ENCODE data around the gene CAMTA1.

The CAMTA1 gene

GRCh38 chr1:6750490-6750889 lies 34.8 kb upstream of the CAMTA1 start:
- DNase-seq (no peak), ATAC-seq (ENCODE audit: insufficient read depth, low read depth) (no peak)
- H3K36me3 ChIP-seq (ENCODE audit: insufficient read depth, low read length), result no peaks in the 10 kb centered on the region
- no peak overlapping the region for H3K27ac ChIP-seq (ENCODE audit: low read length)
- H3K9ac ChIP-seq (ENCODE audit: low read depth, low read length), result no peak overlapping the region
- TF ChIP-seq CTCF (IDR thresholded peaks at IDR 0.05; ENCODE audit: borderline replicate concordance, extremely low read depth, low read length, poor library complexity, severe bottlenecking) (no peak), EZH2 (IDR thresholded peaks at IDR 0.05; ENCODE audit: borderline replicate concordance, low read depth, low read length, severe bottlenecking) (no peak)
- no peaks in the 10 kb centered on the region for H3K4me1 ChIP-seq (ENCODE audit: insufficient read depth, low read length)
- H3K4me2 ChIP-seq (ENCODE audit: insufficient read depth, low read length), result no peak overlapping the region
- H2AFZ ChIP-seq (ENCODE audit: low read depth, low read length), result no peak overlapping the region
- no peaks in the 10 kb centered on the region; the same call in 1 of the 2 replicates for H4K20me1 ChIP-seq (ENCODE audit: insufficient read depth, low read length)
- H3K79me2 ChIP-seq (ENCODE audit: insufficient read depth, low read length), result no peaks in the 10 kb centered on the region
- H3K27me3 ChIP-seq (ENCODE audit: insufficient read depth, low read length, poor library complexity), result peaks cover 16% of the 10 kb centered on the region
- H3K4me3 ChIP-seq (ENCODE audit: low read depth in 1 of 2, low read length in 2 of 2), result no peak overlapping the region
- no peaks in the 10 kb centered on the region for H3K9me3 ChIP-seq (ENCODE audit: insufficient read depth, low read length, severe bottlenecking)

- no peak for ATAC-seq (ENCODE audit: insufficient read depth, low read depth)
- Histone ChIP-seq H4K20me1 (ENCODE audit: insufficient read depth, low read length) (no peaks in the 10 kb centered on the region), H3K4me2 (ENCODE audit: insufficient read depth, low read length) (no peak overlapping the region), H2AFZ (ENCODE audit: low read depth, low read length) (no peak overlapping the region), H3K79me2 (ENCODE audit: insufficient read depth, low read length) (no peaks in the 10 kb centered on the region), H3K27me3 (ENCODE audit: insufficient read depth, low read length, poor library complexity) (peaks cover 15% of the 10 kb centered on the region), H3K9ac (ENCODE audit: low read depth, low read length) (no peak overlapping the region), H3K4me1 (ENCODE audit: insufficient read depth, low read length) (no peaks in the 10 kb centered on the region), H3K9me3 (ENCODE audit: insufficient read depth, low read length, severe bottlenecking) (no peaks in the 10 kb centered on the region), H3K36me3 (ENCODE audit: insufficient read depth, low read length) (no peaks in the 10 kb centered on the region), H3K27ac (ENCODE audit: low read length) (no peak overlapping the region), H3K4me3 (ENCODE audit: low read depth in 1 of 2, low read length in 2 of 2) (no peak overlapping the region)
- TF ChIP-seq EZH2 (IDR thresholded peaks at IDR 0.05; ENCODE audit: borderline replicate concordance, low read depth, low read length, severe bottlenecking) (no peak), CTCF (IDR thresholded peaks at IDR 0.05; ENCODE audit: borderline replicate concordance, extremely low read depth, low read length, poor library complexity, severe bottlenecking) (no peak)
- DNase-seq, result no peak
Observed at GRCh38 chr1:6753320-6754140, 31.7 kb upstream of the CAMTA1 start.

- Histone ChIP-seq H3K27me3 (ENCODE audit: insufficient read depth, low read length, poor library complexity) (peaks cover 9% of the 10 kb centered on the region), H3K36me3 (ENCODE audit: insufficient read depth, low read length) (no peaks in the 10 kb centered on the region), H3K79me2 (ENCODE audit: insufficient read depth, low read length) (no peaks in the 10 kb centered on the region), H3K9ac (ENCODE audit: low read depth, low read length) (no peak overlapping the region), H3K4me2 (ENCODE audit: insufficient read depth, low read length) (no peak overlapping the region), H4K20me1 (ENCODE audit: insufficient read depth, low read length) (no peaks in the 10 kb centered on the region), H3K4me1 (ENCODE audit: insufficient read depth, low read length) (no peaks in the 10 kb centered on the region), H3K27ac (ENCODE audit: low read length) (no peak overlapping the region), H3K9me3 (ENCODE audit: insufficient read depth, low read length, severe bottlenecking) (no peaks in the 10 kb centered on the region), H3K4me3 (ENCODE audit: low read depth in 1 of 2, low read length in 2 of 2) (no peak overlapping the region), H2AFZ (ENCODE audit: low read depth, low read length) (no peak overlapping the region)
- TF ChIP-seq EZH2 (IDR thresholded peaks at IDR 0.05; ENCODE audit: borderline replicate concordance, low read depth, low read length, severe bottlenecking), result no peak
- TF ChIP-seq CTCF (IDR thresholded peaks at IDR 0.05; ENCODE audit: borderline replicate concordance, extremely low read depth, low read length, poor library complexity, severe bottlenecking), result no peak
- no peak for DNase-seq
- no peak for ATAC-seq (ENCODE audit: insufficient read depth, low read depth)
Observed at GRCh38 chr1:6756457-6756856, 28.8 kb upstream of the CAMTA1 start.

Measured in DND-41 (cell line).